ENCODE measurements around the gene SLX9.

SLX9 gene

GRCh38 chr21:44916965-44917364 is 22.9 kb upstream of the SLX9 start:
- no peak for DNase-seq

- DNase-seq, result no peak
These were observed 22.3 kb upstream of the SLX9 start for GRCh38 chr21:44917446-44918106.

DNA sequence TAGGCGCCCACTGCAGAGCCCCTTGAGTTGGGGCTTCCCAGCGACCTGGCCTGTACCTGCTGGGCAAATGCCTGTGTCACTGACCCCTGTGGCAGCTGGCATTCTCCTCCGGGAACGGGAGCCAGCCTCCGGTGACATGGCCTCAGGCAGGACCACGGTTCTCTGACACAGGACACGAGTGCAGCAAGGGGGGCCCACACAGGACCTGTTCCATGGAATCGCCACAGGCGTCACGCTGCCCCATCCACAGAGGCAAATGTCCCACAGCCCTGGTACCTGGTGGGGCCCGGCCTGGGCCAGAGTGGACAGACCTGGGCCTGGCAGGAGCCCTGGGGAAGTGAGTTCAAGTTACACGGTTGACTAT is 21.7 kb upstream of the SLX9 start:
- no peak for DNase-seq

DNA sequence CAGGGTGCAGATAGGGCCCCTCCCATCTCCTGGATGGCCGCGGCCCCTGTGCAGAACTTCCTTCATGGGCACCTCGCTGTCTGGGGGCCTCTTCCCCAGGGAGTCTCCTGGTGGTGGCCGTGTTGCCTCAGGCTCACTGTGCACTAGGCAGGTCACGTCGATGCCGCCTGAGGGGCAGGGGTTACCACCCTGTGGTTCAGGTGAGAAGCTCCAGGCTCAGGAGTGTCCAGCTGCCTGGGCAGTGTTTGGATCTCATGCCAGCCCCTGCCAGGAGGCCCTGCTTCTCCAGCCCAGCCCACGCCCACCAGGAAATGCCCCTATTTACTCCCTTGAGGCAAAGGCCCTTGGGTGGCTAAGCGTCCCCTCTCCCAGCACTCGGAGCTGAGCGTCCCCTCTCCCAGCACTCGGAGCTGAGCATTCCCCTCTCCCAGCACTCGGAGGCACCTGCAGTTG is 21.2 kb upstream of the SLX9 start:
- no peak for DNase-seq

- no peak for DNase-seq
These were observed 20.5 kb upstream of the SLX9 start for GRCh38 chr21:44919111-44919912.

DNA sequence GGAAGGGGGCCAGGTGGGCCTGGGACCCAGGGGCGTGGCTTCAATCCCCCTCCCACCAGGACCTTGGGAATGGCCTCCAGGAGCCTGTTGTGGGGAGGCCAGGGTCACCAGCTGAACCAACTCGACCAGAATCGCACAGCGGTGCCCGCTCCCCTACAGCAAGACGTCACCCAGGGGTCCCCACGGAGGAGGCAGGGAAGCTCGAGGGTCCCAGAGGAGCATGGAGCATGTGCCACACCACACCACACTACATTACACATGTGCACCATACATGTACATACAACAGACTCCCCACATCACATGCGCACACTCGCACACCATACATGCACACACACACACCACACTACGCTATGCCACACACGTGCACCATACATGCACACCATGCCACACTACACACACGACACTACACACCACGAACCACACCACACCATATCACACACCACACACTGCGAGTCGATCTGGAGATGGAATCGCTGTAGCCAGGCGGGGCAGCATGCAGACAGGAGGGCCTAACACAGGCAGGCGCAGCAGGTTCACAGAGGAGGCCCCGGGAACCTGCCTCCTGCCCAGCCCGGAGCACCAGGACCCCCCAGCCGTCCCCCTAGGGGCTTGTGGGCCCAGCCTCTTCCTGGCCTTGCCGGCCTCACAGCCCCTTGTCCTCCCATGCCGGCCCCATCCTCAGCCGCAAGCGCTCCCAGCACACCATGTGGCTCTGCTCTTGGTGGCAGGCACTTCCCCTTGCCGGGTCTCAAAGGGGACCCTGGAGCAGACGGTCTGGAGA is 19.7 kb upstream of the SLX9 start:
- DNase-seq, result no peak

- DNase-seq, result no peak
These were observed 18.9 kb upstream of the SLX9 start, which contains the start of gene ITGB2 for GRCh38 chr21:44920694-44921604. Gene ITGB2 (minus strand): TSS chr21:44920899. CDS start chr21:44910782, 10,117 bp downstream.

- DNase-seq, result no peak
These were observed 17.9 kb upstream of the SLX9 start for GRCh38 chr21:44921928-44922327.

- DNase-seq, result no peak
These were observed 16.2 kb upstream of the SLX9 start for GRCh38 chr21:44923480-44924084.

GRCh38 chr21:44924606-44925377 is 15.0 kb upstream of the SLX9 start:
- DNase-seq, result no peak

DNA sequence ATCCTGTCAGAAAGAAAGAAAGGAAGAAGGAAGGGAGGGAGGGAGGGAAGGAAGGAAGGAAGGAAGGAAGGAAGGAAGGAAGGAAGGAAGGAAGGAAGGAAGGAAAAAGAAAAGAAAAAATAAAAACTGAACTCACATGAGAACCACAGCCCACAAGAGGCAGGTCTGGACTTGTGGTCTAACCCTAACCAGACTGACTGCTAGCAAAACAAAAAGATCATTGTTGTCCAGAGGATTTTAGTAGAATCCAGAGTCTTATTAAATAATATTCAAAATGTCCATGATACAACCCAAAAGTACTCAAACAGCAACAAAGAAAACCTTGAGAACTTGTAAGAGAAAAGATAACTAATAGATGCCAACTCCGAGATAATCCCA is 14.5 kb upstream of the SLX9 start:
- DNase-seq, result no peak

GRCh38 chr21:44926331-44927101 is 13.3 kb upstream of the SLX9 start:
- no peak for DNase-seq

- DNase-seq, result no peak
These were observed 12.6 kb upstream of the SLX9 start for GRCh38 chr21:44927259-44927586.

- DNase-seq, result peak; percentile 83
These were observed 12.0 kb upstream of the SLX9 start for GRCh38 chr21:44927587-44928461.

DNA sequence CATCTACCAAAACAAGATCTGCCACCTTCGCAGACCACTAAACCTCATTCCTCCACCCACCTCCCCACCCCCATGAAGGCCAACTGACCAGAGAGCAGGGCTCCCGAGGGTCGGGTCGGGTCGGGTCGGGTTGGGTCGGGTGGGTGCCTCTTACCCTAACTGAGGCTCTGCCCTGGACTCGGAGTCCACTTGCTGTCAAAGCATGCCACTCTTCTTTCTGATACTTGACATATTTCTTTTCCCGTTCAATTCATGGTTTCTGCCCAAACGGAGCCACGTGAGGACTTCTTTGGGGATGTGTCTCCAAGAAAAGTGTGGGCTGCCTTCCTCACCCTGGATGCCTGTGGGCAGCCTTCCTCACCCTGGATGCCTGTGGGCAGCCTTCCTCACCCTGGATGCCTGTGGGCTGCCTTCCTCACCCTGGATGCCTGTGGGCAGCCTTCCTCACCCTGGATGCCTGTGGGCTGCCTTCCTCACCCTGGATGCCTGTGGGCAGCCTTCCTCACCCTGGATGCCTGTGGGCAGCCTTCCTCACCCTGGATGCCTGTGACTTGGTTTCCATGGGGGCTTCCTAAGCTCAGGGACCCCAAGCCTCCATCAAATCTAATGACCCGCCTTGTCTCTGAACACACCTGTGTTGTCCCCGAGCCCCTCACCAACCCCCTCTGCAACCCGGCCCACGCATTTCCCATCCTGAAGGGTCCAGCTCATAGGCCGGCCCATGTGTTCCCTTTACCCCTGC is 11.2 kb upstream of the SLX9 start:
- peak; percentile 88 for DNase-seq

- no peak for DNase-seq
These were observed 10.5 kb upstream of the SLX9 start for GRCh38 chr21:44929242-44929798.

GRCh38 chr21:44929799-44930542 is 9.9 kb upstream of the SLX9 start:
- DNase-seq, result no peak
